Spleen (tissue), 11 donors: ENCODE results near the gene PRRT4. TPM values are rescaled to one million over a fixed set of nuclear protein-coding genes. Genes with fewer than 3 reads are reported as not detected.

Experiments
- DNase-seq: peaks from one replicate; pipeline ENCODE4 v3.0.0-alpha.2; 2020
- H3K27ac ChIP-seq, 8 donors: fragments of 200-600 bp; sonication (generic) in 7 of 8; 1 replicate in 4 of 8; 2 replicates in 4 of 8; pipeline versions ENCODE4 v1.5.0 to v1.8.0; 2016 to 2021; ENCODE audit warnings: inconsistent platforms in 4 of 8, mild to moderate bottlenecking in 4 of 8, moderate library complexity in 1 of 8
- H3K27me3 ChIP-seq, 7 donors: fragments of 200-600 bp; sonication (generic) in 6 of 7; replicated peaks in 1 of 7; 1 replicate in 4 of 7; 2 replicates in 3 of 7; pipeline versions ENCODE4 v1.5.0 to v1.8.0; 2016 to 2021; ENCODE audit warnings: inconsistent platforms in 3 of 7, mild to moderate bottlenecking in 1 of 7
- H3K36me3 ChIP-seq, 6 donors: fragments of 200-600 bp; sonication (generic) in 5 of 6; 1 replicate in 4 of 6; 2 replicates in 2 of 6; pipeline versions ENCODE4 v1.5.0 to v1.8.0; 2016 to 2021; ENCODE audit warnings: inconsistent platforms in 2 of 6
- H3K4me1 ChIP-seq, 6 donors: fragments of 200-600 bp; sonication (generic) in 5 of 6; 1 replicate in 3 of 6; 2 replicates in 3 of 6; pipeline versions ENCODE4 v1.5.0 to v1.8.0; 2016 to 2021; ENCODE audit warnings: inconsistent platforms in 3 of 6
- H3K4me3 ChIP-seq, 8 donors: fragments of 200-600 bp; sonication (generic) in 7 of 8; 1 replicate in 4 of 8; 2 replicates in 4 of 8; pipeline versions ENCODE4 v1.5.0 to v1.8.0; 2016 to 2021; ENCODE audit warnings: inconsistent platforms in 4 of 8, mild to moderate bottlenecking in 4 of 8, moderate library complexity in 2 of 8
- H3K9me3 ChIP-seq, 8 donors: fragments of 200-600 bp; sonication (generic) in 7 of 8; 1 replicate in 4 of 8; 2 replicates in 4 of 8; pipeline versions ENCODE4 v1.5.0 to v1.8.0; 2016 to 2021; ENCODE audit warnings: inconsistent platforms in 4 of 8
- POLR2A ChIP-seq, 3 donors: fragments of 450-650 bp; IDR thresholded peaks; one replicate each; pipeline ENCODE4 v1.5.1; 2017; ENCODE audit warnings: antibody characterized with exemption in 3 of 3, mild to moderate bottlenecking in 1 of 3
- POLR2AphosphoS5 ChIP-seq, 3 donors: sonication (generic); formaldehyde crosslinking; IDR thresholded peaks; one replicate each; pipeline ENCODE4 v1.5.1; 2017; ENCODE audit warnings: antibody characterized with exemption in 3 of 3
- WGBS, 5 donors: extraction: QIAGEN DNeasy Blood & Tissue Kit in 3 of 5; methylation state at CpG; one replicate each; pipeline versions ENCODE4 v1.1.5 to v1.1.7; 2013 to 2018; 5-methylcytosine and 5-hydroxymethylcytosine counted together
- intact Hi-C: fragments of 100-400 bp; cut with DNase I; formaldehyde crosslinking; loops from one replicate; pipeline ENCODE4 v1.15.0; 2023; ENCODE audit warnings: low total_unique reads
- polyA plus RNA-seq, 3 donors: library from polyadenylated mRNA; stranded (reverse); fragments of 200-250 nt; gene quantifications; one replicate each; pipeline ENCODE4 v1.2.1, GENCODE V29; 2013
- total RNA-seq, 7 donors: library from RNA; depleted of rRNA in 3 of 7; stranded (reverse); fragments of >200 nt in 3 of 7; fragmentation: NEBNext Ultra II Directional in 4 of 7; extraction: Animal tissue kit (Norgen Biotek cat#: 25700) in 4 of 7; gene quantifications; one replicate each; pipeline versions ENCODE4 v1.1.0 to v1.2.1, GENCODE V29; 2016 to 2021
- TF ChIP-seq, protein P1 (sequence below), 11 experiments: fragments of 200-600 bp in 7 of 11; fragments of 450-650 bp in 4 of 11; sonication (generic) in 4 of 11; IDR thresholded peaks in 8 of 11; conservative IDR thresholded peaks in 3 of 11; 1 replicate in 7 of 11; 2 replicates in 4 of 11; pipeline versions ENCODE4 v1.4.0 to v1.8.0; 2016 to 2021; ENCODE audit warnings: antibody characterized with exemption in 11 of 11, inconsistent platforms in 4 of 11, mild to moderate bottlenecking in 1 of 11
- donor health status: healthy with polysubstance abuse.
- donor health status: DM: no; HTN: no; CAD: no; lungs with moderate emphysema.
- donor health status: DM: no; HTN: no; CAD: no.
- donor health status: Bipolar disorder and iron deficiency.
- donor health status: healthy.
- donor health status: DM: no; HTN: no; CAD: no.
- donor health status: DM: yes; HTN: yes; CAD: no.

PRRT4 gene
- total and polyA plus RNA-seq, 10 donors: 0.14 to 5.4 (median 0.45) TPM; not detected in 1

DNA sequence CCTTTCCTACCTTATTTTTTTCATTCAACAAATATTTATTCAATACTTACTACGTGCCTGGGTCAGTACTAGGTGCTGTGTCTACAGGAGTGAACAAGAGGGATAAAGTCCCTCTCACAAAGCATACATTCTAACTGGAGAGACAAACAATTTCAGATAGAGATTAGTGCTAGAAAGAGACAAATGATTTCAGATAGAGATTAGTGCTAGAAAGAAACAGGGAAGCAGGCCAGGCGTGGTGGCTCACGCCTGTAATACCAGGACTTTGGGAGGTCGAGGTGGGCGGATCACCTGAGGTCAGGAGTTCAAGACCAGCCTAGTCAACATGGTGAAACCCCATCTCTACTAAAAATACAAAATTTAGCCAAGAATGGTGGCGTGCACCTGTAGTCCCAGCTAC, 52.4 kb downstream of the PRRT4 start:
- H3K4me3 ChIP-seq: no peak overlapping the region
- WGBS, 5 donors: 92 to 98% (median 94%) methylated on average over 6 of the region's 6 CpGs
- no peak overlapping the region for H3K27ac ChIP-seq
- H3K27me3 ChIP-seq: no peaks in the 10 kb centered on the region
- intact Hi-C loops: no loop called here
- TF ChIP-seq, protein P1, sequence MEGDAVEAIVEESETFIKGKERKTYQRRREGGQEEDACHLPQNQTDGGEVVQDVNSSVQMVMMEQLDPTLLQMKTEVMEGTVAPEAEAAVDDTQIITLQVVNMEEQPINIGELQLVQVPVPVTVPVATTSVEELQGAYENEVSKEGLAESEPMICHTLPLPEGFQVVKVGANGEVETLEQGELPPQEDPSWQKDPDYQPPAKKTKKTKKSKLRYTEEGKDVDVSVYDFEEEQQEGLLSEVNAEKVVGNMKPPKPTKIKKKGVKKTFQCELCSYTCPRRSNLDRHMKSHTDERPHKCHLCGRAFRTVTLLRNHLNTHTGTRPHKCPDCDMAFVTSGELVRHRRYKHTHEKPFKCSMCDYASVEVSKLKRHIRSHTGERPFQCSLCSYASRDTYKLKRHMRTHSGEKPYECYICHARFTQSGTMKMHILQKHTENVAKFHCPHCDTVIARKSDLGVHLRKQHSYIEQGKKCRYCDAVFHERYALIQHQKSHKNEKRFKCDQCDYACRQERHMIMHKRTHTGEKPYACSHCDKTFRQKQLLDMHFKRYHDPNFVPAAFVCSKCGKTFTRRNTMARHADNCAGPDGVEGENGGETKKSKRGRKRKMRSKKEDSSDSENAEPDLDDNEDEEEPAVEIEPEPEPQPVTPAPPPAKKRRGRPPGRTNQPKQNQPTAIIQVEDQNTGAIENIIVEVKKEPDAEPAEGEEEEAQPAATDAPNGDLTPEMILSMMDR (IDR thresholded peaks at IDR 0.05 in 8 of 11, conservative IDR thresholded peaks at IDR 0.05 in 3 of 11): no peak
- no peak for TF ChIP-seq POLR2AphosphoS5 (IDR thresholded peaks at IDR 0.05)
- TF ChIP-seq POLR2A (IDR thresholded peaks at IDR 0.05): no peak
- no peaks in the 10 kb centered on the region for H3K4me1 ChIP-seq
- no peak for DNase-seq
- peaks cover 5 to 100% (median 82%) of the 10 kb centered on the region in 6 donors for H3K36me3 ChIP-seq
- no peaks in the 10 kb centered on the region for H3K9me3 ChIP-seq

DNA sequence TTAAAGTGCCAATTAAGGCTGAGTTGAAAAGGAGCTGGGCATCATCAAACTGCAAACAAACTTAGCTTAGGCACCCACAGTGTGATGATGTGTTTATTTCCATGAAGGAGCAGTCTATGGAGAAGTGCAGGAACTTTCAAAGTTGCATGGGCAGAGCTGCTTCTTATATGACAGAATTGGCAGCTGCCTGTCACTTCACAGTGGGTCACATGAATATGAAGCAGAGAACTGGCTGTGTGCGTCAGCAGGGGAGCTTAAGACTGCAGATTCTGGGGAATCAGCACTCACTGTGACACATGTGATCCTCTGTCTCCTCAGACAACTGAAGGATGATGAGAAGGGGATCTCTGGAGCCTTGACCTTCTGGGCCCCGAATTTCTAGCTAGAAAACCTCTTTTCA, 54.4 kb downstream of the PRRT4 start:
- Histone ChIP-seq H3K4me1 (no peaks in the 10 kb centered on the region), H3K4me3 (no peak overlapping the region), H3K36me3 (peaks cover 3 to 100% (median 71%) of the 10 kb centered on the region in 6 donors), H3K27me3 (no peaks in the 10 kb centered on the region), H3K27ac (no peak overlapping the region), H3K9me3 (no peaks in the 10 kb centered on the region)
- TF ChIP-seq, protein P1 (IDR thresholded peaks at IDR 0.05 in 8 of 11, conservative IDR thresholded peaks at IDR 0.05 in 3 of 11): no peak
- TF ChIP-seq POLR2AphosphoS5 (IDR thresholded peaks at IDR 0.05): no peak
- DNase-seq: no peak
- WGBS, 5 donors: 87 to 96% (median 94%) methylated on average over 2 of the region's 2 CpGs
- intact Hi-C loops: no loop called here

DNA sequence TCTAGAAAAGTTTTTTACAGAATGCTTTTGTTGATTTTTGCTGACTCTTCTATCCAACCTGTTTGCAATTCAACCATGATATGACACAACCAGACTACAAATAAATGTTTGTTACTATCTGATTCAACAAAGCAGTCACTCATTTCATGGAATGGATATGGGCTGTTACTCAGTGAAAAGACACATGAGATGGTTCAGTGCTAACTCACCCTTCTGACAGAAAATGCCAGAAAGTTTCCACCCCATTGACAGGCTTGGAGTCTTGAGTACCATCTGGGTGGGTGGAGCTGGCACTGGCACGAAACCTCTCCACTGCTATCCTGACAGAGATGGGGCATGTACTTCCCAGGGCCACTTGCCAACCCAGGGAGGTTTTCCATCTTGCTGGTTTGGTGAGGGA, 57.3 kb downstream of the PRRT4 start:
- no peaks in the 10 kb centered on the region for H3K9me3 ChIP-seq
- no peaks in the 10 kb centered on the region for H3K27me3 ChIP-seq
- no peak for DNase-seq
- H3K36me3 ChIP-seq: peaks cover 0 to 85% (median 45%) of the 10 kb centered on the region in 6 donors
- TF ChIP-seq, protein P1 (IDR thresholded peaks at IDR 0.05 in 8 of 11, conservative IDR thresholded peaks at IDR 0.05 in 3 of 11): no peak
- TF ChIP-seq POLR2AphosphoS5 (IDR thresholded peaks at IDR 0.05) (no peak), POLR2A (IDR thresholded peaks at IDR 0.05) (no peak)
- WGBS, 5 donors: 78 to 100% (median 90%) methylated on average over 1 of the region's 1 CpG; no CpG with 5 or more reads in 1 of the 5 donors
- H3K27ac ChIP-seq: no peak overlapping the region
- no peak overlapping the region for H3K4me3 ChIP-seq
- intact Hi-C loops: no loop called here
- no peaks in the 10 kb centered on the region for H3K4me1 ChIP-seq

- Histone ChIP-seq H3K27ac (no peak overlapping the region), H3K9me3 (no peaks in the 10 kb centered on the region), H3K27me3 (no peaks in the 10 kb centered on the region), H3K36me3 (peaks cover 0 to 79% (median 42%) of the 10 kb centered on the region in 6 donors), H3K4me3 (no peak overlapping the region), H3K4me1 (no peaks in the 10 kb centered on the region)
- DNase-seq: no peak
- 70 to 75% (median 73%) methylated on average over 5 of the region's 5 CpGs for WGBS, 5 donors
- TF ChIP-seq POLR2AphosphoS5 (IDR thresholded peaks at IDR 0.05) (no peak), POLR2A (IDR thresholded peaks at IDR 0.05) (no peak)
- TF ChIP-seq, protein P1 (IDR thresholded peaks at IDR 0.05 in 8 of 11, conservative IDR thresholded peaks at IDR 0.05 in 3 of 11): no peak
- intact Hi-C loops: no loop called here
These were observed 57.8 kb downstream of the PRRT4 start for GRCh38 chr7:128303643-128304042.
